Natural killer cell treated with Interleukin-12 subunit alpha and Interleukin-12 subunit beta and Interleukin-15 and Interleukin-18, amount 100 ng/mL, for 72 hours (primary cell): Measurements from ENCODE around the gene PPT2. TPM values are rescaled to one million over a fixed set of nuclear protein-coding genes. Genes with fewer than 3 reads are reported as not detected.

Source experiments
- ATAC-seq, 2 donors: fragments of 150-1000 bp; cut with Tn5 transposase in 1 of 2; sonication (Bioruptor Pico), chemical (Tn5 transposase) in 1 of 2; 2 replicates each; pipeline ENCODE4 v1.10.0; 2021
- DNase-seq: peaks from one replicate; pipeline ENCODE4 v3.0.0; 2022; ENCODE audit warnings: low spot score
- H3K27ac Mint-ChIP-seq, 2 donors: 1 replicate in 1 of 2; 2 replicates in 1 of 2; pipeline ENCODE4 v1.8.0; 2022; ENCODE audit warnings: mixed read lengths in 2 of 2, mild to moderate bottlenecking in 1 of 2, moderate library complexity in 1 of 2
- H3K27me3 Mint-ChIP-seq, 2 donors: 1 replicate in 1 of 2; 2 replicates in 1 of 2; pipeline ENCODE4 v1.8.0; 2022; ENCODE audit warnings: mixed read lengths in 2 of 2
- H3K36me3 Mint-ChIP-seq: one replicate; pipeline ENCODE4 v1.8.0; 2022; ENCODE audit warnings: mixed read lengths
- H3K4me1 Mint-ChIP-seq, 2 donors: 1 replicate in 1 of 2; 2 replicates in 1 of 2; pipeline ENCODE4 v1.8.0; 2022; ENCODE audit warnings: low read depth in 2 of 2, mixed read lengths in 2 of 2, mild to moderate bottlenecking in 1 of 2
- H3K4me3 Mint-ChIP-seq: one replicate; pipeline ENCODE4 v1.8.0; 2022; ENCODE audit warnings: mixed read lengths
- H3K9me3 Mint-ChIP-seq: 2 replicates; pipeline ENCODE4 v1.8.0; 2022; ENCODE audit warnings: mixed read lengths
- total RNA-seq, 2 donors: library from RNA; stranded (reverse); gene quantifications; one replicate each; pipeline ENCODE4 v1.2.3, GENCODE V29; 2022

PPT2 gene
- total RNA-seq, 2 donors from 2014 or later = 10.8 to 32.3 TPM

GRCh38 chr6:32151863-32152768 is 1.8 kb upstream of the PPT2 start, which contains the start of gene PRRT1:
Gene PRRT1 (minus strand): TSS chr6:32151939. CDS start chr6:32151827, 112 bp downstream.
- ATAC-seq (no peak), DNase-seq (no peak)
- H3K27ac Mint-ChIP-seq = peak within 1 kb of the TSS in 1 of 2 donors; percentile 76
- H3K9me3 Mint-ChIP-seq = no peaks in the 10 kb centered on the region
- peaks cover 27 to 32% of the 10 kb centered on the region in 2 donors for H3K27me3 Mint-ChIP-seq
- no peaks in the 10 kb centered on the region for H3K36me3 Mint-ChIP-seq
- H3K4me1 Mint-ChIP-seq = peaks cover 51 to 64% of the 10 kb centered on the region in 2 donors
- H3K4me3 Mint-ChIP-seq = peak within 1 kb of the TSS; percentile 99

GRCh38 chr6:32152769-32153563 is 975 bp upstream of the PPT2 start:
- peaks cover 26 to 31% of the 10 kb centered on the region in 2 donors for H3K27me3 Mint-ChIP-seq
- peaks cover 48 to 61% of the 10 kb centered on the region in 2 donors for H3K4me1 Mint-ChIP-seq
- ATAC-seq (no peak), DNase-seq (no peak)
- H3K4me3 Mint-ChIP-seq = peak overlapping the region; percentile 99
- H3K27ac Mint-ChIP-seq = peak overlapping the region; percentile 76 to 79
- peaks cover 7% of the 10 kb centered on the region for H3K36me3 Mint-ChIP-seq
- H3K9me3 Mint-ChIP-seq = no peaks in the 10 kb centered on the region

GRCh38 chr6:32154514-32155161 is 697 bp downstream of the PPT2 start:
- Mint-ChIP-seq H3K4me3 (peak overlapping the region; percentile 99), H3K27me3 (peaks cover 15 to 20% of the 10 kb centered on the region in 2 donors), H3K9me3 (no peaks in the 10 kb centered on the region), H3K27ac (peak overlapping the region; percentile 79 to 92), H3K36me3 (peaks cover 13% of the 10 kb centered on the region), H3K4me1 (peaks cover 36 to 49% of the 10 kb centered on the region in 2 donors)
- DNase-seq (peak; percentile 65), ATAC-seq (peak; percentile 82)

- H3K9me3 Mint-ChIP-seq = no peaks in the 10 kb centered on the region
- H3K4me3 Mint-ChIP-seq = no peak overlapping the region
- H3K27me3 Mint-ChIP-seq = no peaks in the 10 kb centered on the region
- no peak overlapping the region for H3K27ac Mint-ChIP-seq
- peaks cover 13% of the 10 kb centered on the region for H3K36me3 Mint-ChIP-seq
- ATAC-seq = no peak
- peaks cover 23 to 35% of the 10 kb centered on the region in 2 donors for H3K4me1 Mint-ChIP-seq
- no peak for DNase-seq
These were observed 3.0 kb downstream of the PPT2 start for GRCh38 chr6:32156891-32157290.

GRCh38 chr6:32158052-32158451 is 4.1 kb downstream of the PPT2 start:
- DNase-seq = no peak
- Mint-ChIP-seq H3K9me3 (no peaks in the 10 kb centered on the region), H3K4me3 (no peak overlapping the region), H3K27me3 (no peaks in the 10 kb centered on the region), H3K36me3 (peaks cover 13% of the 10 kb centered on the region), H3K4me1 (peaks cover 23 to 28% of the 10 kb centered on the region in 2 donors), H3K27ac (peak overlapping the region in 1 of 2 donors; percentile 62)
- ATAC-seq = no peak

- Mint-ChIP-seq H3K4me3 (no peak overlapping the region), H3K27ac (no peak overlapping the region), H3K4me1 (peaks cover 0 to 3% of the 10 kb centered on the region in 2 donors), H3K27me3 (no peaks in the 10 kb centered on the region), H3K9me3 (no peaks in the 10 kb centered on the region), H3K36me3 (no peaks in the 10 kb centered on the region)
- peak; percentile 38 for DNase-seq
- no peak for ATAC-seq
These were observed 9.8 kb downstream of the PPT2 start for GRCh38 chr6:32163559-32164258.

- DNase-seq (no peak), ATAC-seq (no peak)
- no peak within 1 kb of the TSS for H3K4me3 Mint-ChIP-seq
- H3K9me3 Mint-ChIP-seq = no peaks in the 10 kb centered on the region
- no peak within 1 kb of the TSS for H3K27ac Mint-ChIP-seq
- no peaks in the 10 kb centered on the region for H3K27me3 Mint-ChIP-seq
- no peaks in the 10 kb centered on the region for H3K36me3 Mint-ChIP-seq
- peaks cover 0 to 3% of the 10 kb centered on the region in 2 donors for H3K4me1 Mint-ChIP-seq
These were observed 10.4 kb downstream of the PPT2 start, which contains the start of gene EGFL8 for GRCh38 chr6:32164295-32164694. Gene EGFL8 (plus strand): TSS chr6:32164595. CDS start chr6:32166166, 1,571 bp downstream.

- no peaks in the 10 kb centered on the region for H3K9me3 Mint-ChIP-seq
- ATAC-seq = no peak
- H3K4me3 Mint-ChIP-seq = no peak overlapping the region
- no peak overlapping the region for H3K27ac Mint-ChIP-seq
- DNase-seq = no peak
- no peaks in the 10 kb centered on the region for H3K36me3 Mint-ChIP-seq
- H3K27me3 Mint-ChIP-seq = no peaks in the 10 kb centered on the region
- H3K4me1 Mint-ChIP-seq = peaks cover 5 to 12% of the 10 kb centered on the region in 2 donors
These were observed 12.6 kb downstream of the PPT2 start for GRCh38 chr6:32166411-32167061.

GRCh38 chr6:32167154-32167760 is 13.3 kb downstream of the PPT2 start:
- DNase-seq (no peak), ATAC-seq (no peak)
- H3K4me1 Mint-ChIP-seq = peaks cover 5 to 12% of the 10 kb centered on the region in 2 donors
- no peaks in the 10 kb centered on the region for H3K27me3 Mint-ChIP-seq
- no peaks in the 10 kb centered on the region for H3K36me3 Mint-ChIP-seq
- no peak overlapping the region for H3K4me3 Mint-ChIP-seq
- H3K27ac Mint-ChIP-seq = no peak overlapping the region
- no peaks in the 10 kb centered on the region for H3K9me3 Mint-ChIP-seq

GRCh38 chr6:32167761-32168262 is 13.9 kb downstream of the PPT2 start:
- Mint-ChIP-seq H3K36me3 (no peaks in the 10 kb centered on the region), H3K9me3 (no peaks in the 10 kb centered on the region), H3K27ac (no peak overlapping the region), H3K4me3 (no peak overlapping the region), H3K27me3 (no peaks in the 10 kb centered on the region), H3K4me1 (peaks cover 5 to 15% of the 10 kb centered on the region in 2 donors)
- ATAC-seq (no peak), DNase-seq (no peak)

- Mint-ChIP-seq H3K4me3 (no peak overlapping the region), H3K36me3 (no peaks in the 10 kb centered on the region), H3K27ac (peak overlapping the region in 1 of 2 donors; percentile 48), H3K27me3 (no peaks in the 10 kb centered on the region), H3K9me3 (no peaks in the 10 kb centered on the region), H3K4me1 (peaks cover 5 to 16% of the 10 kb centered on the region in 2 donors)
- DNase-seq (no peak), ATAC-seq (no peak)
These were observed 14.4 kb downstream of the PPT2 start for GRCh38 chr6:32168350-32168749.
